Embryonic facial prominence (tissue), 1 donor: ENCODE data around the gene DPEP1.

ENCODE experiments used
- DNase-seq: peaks from one replicate; pipeline ENCODE4 v3.0.0-alpha.2; 2016; ENCODE audit errors: extremely low spot score

Gene DPEP1

GRCh38 chr16:89686520-89687091, 73.2 kb downstream of the DPEP1 start, which contains the start of gene CDK10:
CDK10 (plus strand) TSS chr16:89686689; CDS start chr16:89686711, 22 bp downstream.
- peak; percentile 83 for DNase-seq

GRCh38 chr16:89687092-89687940, 73.9 kb downstream of the DPEP1 start:
- DNase-seq, result no peak
